AG04450 (cell line): Measurements from ENCODE around the gene OR8D1. TPM values are rescaled to one million over a fixed set of nuclear protein-coding genes. Genes with fewer than 3 reads are reported as not detected.
A peak's percentile ranks its signal among the peaks of the same experiment; 100 is the strongest.

Experiments used
- CTCF ChIA-PET: fragments of 300-600, 350-600 bp; formaldehyde crosslinking; extraction: SDS; loops from one replicate; lab custom pipeline; 2022; ENCODE audit warnings: antibody characterized with exemption, inconsistent platforms; lab: Charles Lee
- POLR2A ChIA-PET: fragments of 350-600 bp; formaldehyde crosslinking; extraction: SDS; loops from one replicate; lab custom pipeline; 2021; ENCODE audit warnings: antibody characterized with exemption, inconsistent platforms; lab: Yijun Ruan, JAX
- DNase-seq: peaks from one replicate; pipeline ENCODE4 v3.0.0-alpha.2; 2011; ENCODE audit warnings: low read depth, low spot score
- H3K27ac ChIP-seq: one replicate; pipeline ENCODE4 v1.5.1; 2012; ENCODE audit warnings: low read depth, low read length, control low read depth
- H3K27me3 ChIP-seq: one replicate; pipeline ENCODE4 v1.6.0; 2012; ENCODE audit warnings: low read length; ENCODE audit not compliant: control insufficient read depth, insufficient read depth
- H3K4me3 ChIP-seq: 2 replicates; pipeline ENCODE4 v1.5.1; 2011; ENCODE audit warnings: mild to moderate bottlenecking, low read depth, low read length, control low read depth
- H3K9me3 ChIP-seq: 2 replicates; pipeline ENCODE4 v1.5.1; 2012; ENCODE audit warnings: low read length; ENCODE audit not compliant: control insufficient read depth, insufficient read depth
- polyA plus RNA-seq: library from polyadenylated mRNA; depleted of rRNA; stranded (reverse); fragments of >200 nt; gene quantifications from 2 replicates; pipeline ENCODE4 v1.2.3, GENCODE V29; 2011
- TF ChIP-seq, protein P1 (sequence below): IDR thresholded peaks from 2 replicates; pipeline ENCODE4 v1.5.1; 2011; ENCODE audit warnings: low read depth, low read length, control low read depth, inconsistent platforms

Gene OR8D1
- polyA plus RNA-seq, 1 experiment = not detected

DNA sequence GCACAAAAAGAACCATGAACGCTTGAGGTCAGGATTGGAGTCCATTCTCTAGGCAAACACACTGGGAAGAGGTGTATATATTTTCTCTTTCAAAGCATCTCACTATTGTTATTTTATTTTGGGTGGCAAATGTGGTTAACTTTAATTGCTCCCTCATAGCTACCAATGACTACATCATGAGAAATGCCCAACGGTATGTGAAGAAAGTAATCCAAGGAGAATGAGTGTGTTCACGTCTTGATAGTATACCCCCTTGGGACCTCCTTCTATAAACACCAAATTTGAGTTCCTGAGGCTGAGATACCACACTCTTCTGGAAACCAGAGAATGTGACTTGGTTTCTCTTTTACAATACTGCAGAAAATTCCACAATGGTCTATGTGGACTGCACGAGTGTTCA is 15.8 kb downstream of the OR8D1 start:
- TF ChIP-seq, protein P1, sequence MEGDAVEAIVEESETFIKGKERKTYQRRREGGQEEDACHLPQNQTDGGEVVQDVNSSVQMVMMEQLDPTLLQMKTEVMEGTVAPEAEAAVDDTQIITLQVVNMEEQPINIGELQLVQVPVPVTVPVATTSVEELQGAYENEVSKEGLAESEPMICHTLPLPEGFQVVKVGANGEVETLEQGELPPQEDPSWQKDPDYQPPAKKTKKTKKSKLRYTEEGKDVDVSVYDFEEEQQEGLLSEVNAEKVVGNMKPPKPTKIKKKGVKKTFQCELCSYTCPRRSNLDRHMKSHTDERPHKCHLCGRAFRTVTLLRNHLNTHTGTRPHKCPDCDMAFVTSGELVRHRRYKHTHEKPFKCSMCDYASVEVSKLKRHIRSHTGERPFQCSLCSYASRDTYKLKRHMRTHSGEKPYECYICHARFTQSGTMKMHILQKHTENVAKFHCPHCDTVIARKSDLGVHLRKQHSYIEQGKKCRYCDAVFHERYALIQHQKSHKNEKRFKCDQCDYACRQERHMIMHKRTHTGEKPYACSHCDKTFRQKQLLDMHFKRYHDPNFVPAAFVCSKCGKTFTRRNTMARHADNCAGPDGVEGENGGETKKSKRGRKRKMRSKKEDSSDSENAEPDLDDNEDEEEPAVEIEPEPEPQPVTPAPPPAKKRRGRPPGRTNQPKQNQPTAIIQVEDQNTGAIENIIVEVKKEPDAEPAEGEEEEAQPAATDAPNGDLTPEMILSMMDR = no peak
- Histone ChIP-seq H3K9me3 (no peaks in the 10 kb centered on the region), H3K27ac (no peak overlapping the region), H3K27me3 (no peaks in the 10 kb centered on the region), H3K4me3 (no peak overlapping the region)
- CTCF ChIA-PET = interaction anchor here (0.9 kb wide), 1 partner anchor 104 kb away, joined by 3 read pairs; no protein-coding TSS in a partner anchor
- POLR2A ChIA-PET = no interaction called here
- no peak for DNase-seq

DNA sequence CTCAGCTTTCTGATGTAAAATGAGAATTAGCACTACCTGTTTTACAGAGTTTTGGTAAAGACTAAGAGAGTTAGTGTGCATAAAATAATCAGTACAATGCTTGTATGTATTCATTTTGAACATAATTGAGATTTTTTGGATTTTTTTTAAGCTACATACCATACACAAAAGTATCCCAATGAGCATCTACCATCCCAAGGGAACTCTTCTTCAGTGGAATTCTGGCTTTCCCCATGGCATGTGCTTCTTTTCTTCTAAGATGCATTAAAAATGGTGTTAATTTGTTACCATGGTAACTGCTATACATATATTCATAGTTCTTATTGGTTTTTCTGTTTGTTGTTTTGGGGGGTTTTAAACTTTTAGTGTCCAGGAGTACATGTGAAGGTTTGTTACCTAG is 17.7 kb downstream of the OR8D1 start:
- TF ChIP-seq, protein P1 = no peak
- H3K27ac ChIP-seq = no peak overlapping the region
- POLR2A ChIA-PET = no interaction called here
- CTCF ChIA-PET = no interaction called here
- H3K27me3 ChIP-seq = no peaks in the 10 kb centered on the region
- no peak overlapping the region for H3K4me3 ChIP-seq
- H3K9me3 ChIP-seq = no peaks in the 10 kb centered on the region
- DNase-seq = no peak

DNA sequence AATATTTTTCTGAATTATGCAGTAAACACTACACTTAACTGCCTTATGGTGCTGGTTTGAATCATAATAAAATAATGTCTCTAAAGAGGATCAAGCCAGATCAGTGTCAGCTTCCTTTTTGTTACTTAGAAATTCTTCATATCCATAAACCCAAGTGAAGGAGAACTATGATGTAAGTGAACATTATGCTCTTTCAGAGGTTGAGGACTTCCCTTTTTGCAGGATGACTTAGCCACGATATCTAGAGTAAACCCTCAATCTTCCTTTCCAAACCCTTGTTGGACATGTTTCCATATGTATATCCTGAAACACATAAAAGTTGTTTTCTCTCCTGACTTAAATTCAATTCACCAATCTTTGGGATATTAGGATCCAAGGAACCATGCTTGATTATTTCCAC is 19.1 kb downstream of the OR8D1 start:
- TF ChIP-seq, protein P1 = no peak

DNA sequence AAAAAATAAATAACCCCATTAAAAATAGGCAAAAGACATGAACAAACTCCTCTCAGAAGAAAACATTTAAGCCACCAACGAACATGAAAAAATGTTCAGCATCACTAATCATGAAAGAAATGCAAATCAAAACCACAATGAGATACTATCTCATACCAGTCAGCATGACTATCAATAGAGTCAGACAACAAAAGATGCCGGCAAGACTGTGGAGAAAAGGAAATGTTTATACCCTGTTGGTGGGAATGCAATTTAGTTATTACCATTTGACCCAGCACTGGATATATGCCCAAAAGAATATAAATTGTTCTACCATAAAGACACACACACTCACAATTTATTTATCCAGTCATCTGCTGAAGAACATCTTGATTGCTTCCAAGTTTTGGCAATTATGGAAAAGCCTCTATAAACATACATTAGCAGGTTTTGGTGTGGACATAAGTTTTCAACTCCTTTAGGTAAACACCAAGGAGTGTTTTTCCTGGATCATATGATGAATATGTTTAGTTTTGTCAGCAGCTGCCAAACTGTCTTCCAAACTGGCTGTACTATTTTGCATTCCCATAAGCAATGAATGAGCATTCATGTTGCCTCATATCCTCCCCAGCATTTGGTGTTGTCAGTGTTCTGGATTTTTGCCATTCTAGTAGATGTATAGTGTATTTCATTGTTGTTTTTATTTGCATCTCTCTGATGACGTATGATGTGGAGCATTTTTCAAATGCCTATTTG is 28.0 kb downstream of the OR8D1 start:
- H3K27ac ChIP-seq = no peak overlapping the region
- H3K4me3 ChIP-seq = no peak overlapping the region
- ChIA-PET CTCF (no interaction called here), POLR2A (interaction anchor here (1.0 kb wide), 1 partner anchor 171 kb away, joined by 3 read pairs; the partner anchor contains the start of gene VWA5A)
- TF ChIP-seq, protein P1 = no peak
- no peaks in the 10 kb centered on the region for H3K9me3 ChIP-seq
- H3K27me3 ChIP-seq = no peaks in the 10 kb centered on the region
- peak; percentile 59 for DNase-seq

More for the DNA sequence above, 19.1 kb downstream of the OR8D1 start:
- DNase-seq = no peak
- ChIA-PET POLR2A (no interaction called here), CTCF (no interaction called here)
- H3K9me3 ChIP-seq = no peaks in the 10 kb centered on the region
- no peak overlapping the region for H3K27ac ChIP-seq
- no peak overlapping the region for H3K4me3 ChIP-seq
- H3K27me3 ChIP-seq = no peaks in the 10 kb centered on the region

DNA sequence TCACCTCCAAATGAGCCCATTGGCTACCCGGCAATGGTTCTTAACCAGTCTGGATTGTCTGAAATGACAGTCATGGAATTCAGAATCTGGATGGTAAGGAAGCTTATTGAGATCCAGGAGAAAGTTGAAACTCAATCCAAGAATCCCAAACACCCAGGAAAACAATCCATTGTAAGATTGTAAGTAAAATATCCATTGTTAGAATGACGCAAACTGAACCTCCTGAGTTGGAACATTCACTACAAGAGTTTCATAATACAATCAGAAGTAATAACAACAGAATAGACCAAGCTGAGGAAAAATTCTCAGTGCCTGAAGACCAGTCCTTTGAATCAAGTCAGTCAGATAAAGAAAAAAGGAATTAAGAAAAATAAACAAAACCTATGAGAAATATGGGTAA is 35.5 kb downstream of the OR8D1 start:
- ChIA-PET POLR2A (no interaction called here), CTCF (interaction anchor here (1.0 to 1.6 kb wide), 2 partner anchors 206 to 209 kb away, joined by 3 to 5 read pairs; no protein-coding TSS in a partner anchor)
- H3K9me3 ChIP-seq = no peaks in the 10 kb centered on the region; the same call in 1 of the 2 replicates
- TF ChIP-seq, protein P1 = no peak
- H3K27me3 ChIP-seq = no peaks in the 10 kb centered on the region
- DNase-seq = no peak
- no peak overlapping the region for H3K4me3 ChIP-seq
- H3K27ac ChIP-seq = no peak overlapping the region
